Transverse colon (tissue), 4 donors: ENCODE measurements around the gene ECEL1.

Experiments used
- CTCF ChIP-seq, 5 experiments: fragments of 200-600 bp in 3 of 5; fragments of 450-650 bp in 2 of 5; sonication (generic) in 3 of 5; IDR thresholded peaks; 1 replicate in 2 of 5; 2 replicates in 3 of 5; pipeline ENCODE4 v1.5.1; 2016 to 2017; ENCODE audit warnings: antibody characterized with exemption in 5 of 5, inconsistent platforms in 3 of 5, mild to moderate bottlenecking in 2 of 5, moderate library complexity in 1 of 5
- EP300 ChIP-seq: sonication (generic); formaldehyde crosslinking; IDR thresholded peaks from one replicate; pipeline ENCODE4 v1.6.1; 2017; ENCODE audit warnings: antibody characterized with exemption, low read depth
- POLR2A ChIP-seq: fragments of 450-650 bp; IDR thresholded peaks from one replicate; pipeline ENCODE4 v1.6.1; 2016; ENCODE audit warnings: antibody characterized with exemption, mild to moderate bottlenecking, moderate library complexity
- POLR2AphosphoS5 ChIP-seq, 3 donors: sonication (generic); formaldehyde crosslinking; IDR thresholded peaks; one replicate each; pipeline ENCODE4 v1.6.1; 2016; ENCODE audit warnings: antibody characterized with exemption in 3 of 3

GRCh38 chr2:232521959-232522622 lies 34.5 kb upstream of the ECEL1 start:
- peak in 4 of 5 experiments; percentile 78 to 96 (median 88) for TF ChIP-seq CTCF (IDR thresholded peaks at IDR 0.05)
- TF ChIP-seq POLR2A, result no peak
- no peak for TF ChIP-seq POLR2AphosphoS5 (IDR thresholded peaks at IDR 0.05)
- no peak for TF ChIP-seq EP300
